NCI-H2107 (cell line): ENCODE data around the gene CASKIN1.

Experiments used
- DNase-seq: peaks from one replicate; lab custom pipeline; 2025; lab: John Stamatoyannopoulos, UW

CASKIN1 gene

DNA sequence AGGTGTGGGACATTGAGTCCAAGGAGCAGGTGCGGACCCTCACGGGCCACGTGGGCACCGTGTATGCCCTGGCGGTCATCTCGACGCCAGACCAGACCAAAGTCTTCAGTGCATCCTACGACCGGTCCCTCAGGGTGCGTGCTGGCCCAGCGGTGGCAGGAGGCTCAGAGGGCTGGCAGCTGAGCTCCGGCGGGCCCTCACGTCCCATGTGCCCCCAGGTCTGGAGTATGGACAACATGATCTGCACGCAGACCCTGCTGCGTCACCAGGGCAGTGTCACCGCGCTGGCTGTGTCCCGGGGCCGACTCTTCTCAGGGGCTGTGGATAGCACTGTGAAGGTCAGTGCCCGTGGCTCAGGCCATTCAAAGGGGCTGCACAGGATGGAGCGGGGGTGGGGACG, 20.4 kb downstream of the CASKIN1 start:
- DNase-seq, result no peak

DNA sequence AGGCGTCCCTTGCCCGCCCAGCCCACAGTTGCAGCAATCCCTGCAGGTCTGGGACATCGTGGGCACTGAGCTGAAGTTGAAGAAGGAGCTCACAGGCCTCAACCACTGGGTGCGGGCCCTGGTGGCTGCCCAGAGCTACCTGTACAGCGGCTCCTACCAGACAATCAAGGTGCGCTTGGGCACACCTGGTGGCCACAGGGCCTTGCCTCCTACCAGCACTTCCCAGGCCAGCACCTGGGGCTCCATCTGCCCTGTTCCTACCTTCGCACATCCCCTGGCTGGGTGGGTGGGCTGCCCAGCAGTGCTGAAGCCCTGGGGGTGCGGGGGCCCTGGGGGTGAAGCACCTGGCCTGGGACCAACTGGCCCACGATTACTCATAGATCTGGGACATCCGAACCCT, 21.0 kb downstream of the CASKIN1 start:
- no peak for DNase-seq

DNA sequence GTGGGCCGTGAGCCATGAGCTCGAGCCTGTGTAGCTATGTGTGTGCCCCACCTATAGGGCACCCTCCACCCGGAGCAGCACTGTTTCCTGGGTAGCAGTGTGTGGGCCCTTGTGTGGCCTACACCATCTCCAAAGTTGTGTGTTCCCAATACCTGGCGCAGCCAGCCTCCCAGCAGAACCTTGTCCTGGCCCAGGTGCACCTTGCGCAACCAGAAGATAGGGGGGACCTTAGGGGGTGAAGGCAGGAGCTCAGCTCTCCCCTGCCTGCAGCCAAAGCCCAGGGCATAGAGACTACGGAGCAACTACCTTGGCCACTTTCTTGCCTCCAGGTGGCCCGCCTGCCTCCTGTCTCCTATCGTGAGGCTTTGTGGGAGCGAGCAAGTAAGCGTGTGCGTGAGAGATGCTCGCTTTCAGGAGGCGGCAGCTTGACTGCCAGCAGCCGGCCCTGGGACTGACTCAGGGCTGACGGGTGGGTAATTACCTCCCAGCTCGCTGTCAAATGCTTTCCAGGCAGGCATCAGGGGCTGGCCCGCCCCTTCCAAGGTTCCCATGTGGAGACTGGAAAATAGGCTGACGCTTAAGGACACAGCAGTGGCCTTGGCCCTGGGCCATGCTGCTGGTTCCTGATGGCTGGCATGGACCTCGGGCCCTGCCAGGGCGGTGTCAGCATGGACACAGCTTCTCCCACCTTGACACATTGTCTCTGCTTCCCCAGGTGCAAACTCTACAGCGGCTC, 21.8 kb downstream of the CASKIN1 start:
- DNase-seq, result no peak

DNA sequence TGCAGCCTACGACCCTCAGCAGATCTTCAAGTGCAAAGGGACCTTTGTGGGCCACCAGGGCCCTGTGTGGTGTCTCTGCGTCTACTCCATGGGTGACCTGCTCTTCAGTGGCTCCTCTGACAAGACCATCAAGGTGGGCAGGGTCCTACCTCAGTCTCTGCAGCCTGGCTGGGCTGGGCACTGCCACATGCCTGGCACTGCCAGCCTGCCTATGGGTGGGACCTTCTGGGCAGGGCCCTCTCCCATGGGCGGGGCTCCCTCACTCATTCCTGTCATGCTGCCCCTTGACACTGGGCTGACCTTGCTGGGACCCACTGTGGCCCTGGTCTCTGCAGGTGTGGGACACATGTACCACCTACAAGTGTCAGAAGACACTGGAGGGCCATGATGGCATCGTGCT, 22.5 kb downstream of the CASKIN1 start:
- no peak for DNase-seq

DNA sequence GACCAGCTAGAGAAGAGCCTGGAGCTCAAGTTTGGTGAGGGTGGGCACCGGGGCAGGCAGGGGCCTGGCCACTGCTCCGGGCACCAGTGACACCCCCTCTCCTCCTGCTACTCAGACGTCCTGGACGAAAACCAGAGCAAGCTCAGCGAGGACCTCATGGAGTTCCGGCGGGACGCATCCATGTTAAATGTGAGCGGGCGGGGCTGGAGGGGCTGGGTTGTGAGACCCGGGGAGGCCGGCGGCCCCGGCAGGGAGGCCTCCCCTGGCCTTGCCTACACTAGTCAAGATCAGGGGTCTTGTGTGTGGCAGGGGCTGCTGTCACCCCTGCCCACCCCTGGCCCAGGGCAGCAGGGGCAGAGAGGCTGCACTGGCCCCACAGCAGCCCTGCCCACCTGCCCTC, 23.0 kb downstream of the CASKIN1 start:
- no peak for DNase-seq

DNA sequence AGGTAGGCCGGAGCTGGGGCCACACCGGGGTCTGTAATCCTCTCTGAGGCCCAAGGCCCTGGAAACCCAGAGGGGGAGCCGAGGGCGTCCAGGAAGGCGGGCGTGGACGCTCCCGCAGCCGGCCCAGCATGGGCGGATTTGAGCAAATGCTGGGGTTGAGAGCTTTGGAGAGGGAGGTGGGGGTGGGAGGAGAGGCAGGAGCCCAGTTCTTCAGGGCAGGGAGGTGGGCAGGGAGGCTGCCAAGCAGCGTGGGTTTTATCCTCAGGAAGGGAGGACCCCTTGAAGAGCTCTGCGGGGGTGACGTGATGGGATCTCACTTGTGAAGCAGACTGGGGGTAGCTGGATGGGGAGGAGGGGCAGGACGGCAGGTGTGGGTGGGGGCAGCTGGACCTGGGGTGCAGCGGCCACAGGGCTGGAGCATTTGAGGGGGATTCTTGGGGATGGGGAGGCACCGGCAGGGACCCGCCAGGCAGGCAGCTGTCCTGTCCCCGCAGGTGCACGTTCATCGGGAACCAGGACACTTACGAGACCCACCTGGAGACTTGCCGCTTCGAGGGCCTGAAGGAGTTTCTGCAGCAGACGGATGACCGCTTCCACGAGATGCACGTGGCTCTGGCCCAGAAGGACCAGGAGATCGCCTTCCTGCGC, 23.6 kb downstream of the CASKIN1 start:
- no peak for DNase-seq

DNA sequence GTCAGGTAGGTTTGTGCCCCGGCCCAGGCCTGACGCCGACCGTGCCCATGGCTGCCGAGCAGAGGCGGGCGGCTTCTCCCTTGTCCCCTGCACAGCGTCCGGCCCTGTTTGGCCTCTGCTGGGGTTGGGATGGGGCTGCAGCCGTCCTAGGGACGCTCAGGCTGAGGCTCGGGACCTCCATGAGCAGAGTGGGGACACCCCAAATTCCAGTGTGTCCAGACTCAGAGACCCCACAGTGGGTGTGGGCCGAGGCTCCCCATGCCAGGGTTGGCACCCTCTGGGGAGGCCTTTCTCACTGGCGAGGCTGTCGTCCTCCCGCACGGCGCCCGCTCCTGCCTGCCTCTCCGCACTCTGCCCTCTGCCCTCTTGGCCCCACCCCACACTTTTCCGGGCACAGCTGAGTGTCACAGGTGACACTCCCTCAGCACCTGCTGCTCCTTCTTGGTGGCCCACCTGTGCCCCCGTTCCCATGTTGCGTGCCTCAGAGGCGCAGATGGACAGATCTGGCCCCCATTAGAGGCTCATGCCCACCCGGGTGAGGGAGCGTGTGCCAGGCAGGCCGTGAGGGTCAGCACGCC, 24.7 kb downstream of the CASKIN1 start:
- DNase-seq, result no peak

DNA sequence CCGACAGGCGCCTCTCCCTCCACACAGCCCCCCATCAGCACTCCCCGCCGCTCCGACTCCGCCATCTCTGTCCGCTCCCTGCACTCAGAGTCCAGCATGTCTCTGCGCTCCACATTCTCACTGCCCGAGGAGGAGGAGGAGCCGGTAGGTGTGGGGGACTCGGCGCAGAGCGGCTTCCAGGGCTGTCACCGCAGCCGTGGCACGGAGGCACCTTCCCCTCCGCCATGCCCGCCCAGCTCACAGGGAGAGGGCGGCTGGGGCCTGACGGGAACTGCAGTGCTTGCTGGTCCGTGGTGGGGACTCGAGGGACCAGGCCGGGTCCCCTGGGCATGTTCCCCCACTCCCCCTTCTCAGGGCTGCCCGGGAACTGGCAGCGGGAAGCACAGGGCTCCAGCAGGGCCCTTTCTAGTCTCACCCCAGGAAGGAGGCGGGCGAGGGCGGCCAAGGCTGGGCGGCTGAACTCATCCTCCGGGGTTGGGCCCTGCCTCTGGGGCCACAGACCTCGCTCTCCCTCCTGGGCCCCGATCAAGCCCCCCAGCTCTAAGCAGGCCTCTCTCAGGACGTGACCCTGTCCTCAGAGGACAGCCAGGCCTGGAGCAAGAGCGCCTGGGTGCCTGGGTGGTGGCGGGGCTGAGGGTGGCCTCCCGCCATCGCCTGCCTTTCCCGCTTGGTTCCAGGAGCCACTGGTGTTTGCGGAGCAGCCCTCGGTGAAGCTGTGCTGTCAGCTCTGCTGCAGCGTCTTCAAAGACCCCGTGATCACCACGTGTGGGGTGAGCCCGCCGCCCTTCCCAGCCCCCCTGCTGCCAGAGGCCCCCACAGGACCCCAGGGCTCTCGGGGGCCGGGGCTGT, 25.6 kb downstream of the CASKIN1 start:
- DNase-seq, result no peak

DNA sequence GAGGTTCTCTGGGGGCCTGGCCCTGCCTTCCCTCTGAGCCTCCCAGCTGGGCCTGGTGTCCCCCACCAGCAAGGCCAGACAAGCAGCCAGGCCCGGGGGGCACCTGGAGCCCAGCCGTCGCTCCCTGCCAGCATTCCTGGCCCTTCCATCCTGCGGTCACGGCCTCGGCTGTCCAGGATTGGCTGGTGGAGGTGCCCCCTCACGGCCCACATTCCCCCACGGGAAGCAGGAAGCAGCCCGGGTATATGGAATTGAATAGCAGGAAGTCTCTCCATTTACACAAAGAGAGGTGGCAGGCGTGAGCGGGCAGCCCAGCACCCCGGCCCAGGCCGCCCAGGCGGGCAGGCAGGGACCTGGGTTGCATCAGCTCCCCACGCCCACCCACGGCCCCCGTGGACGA, 26.3 kb downstream of the CASKIN1 start:
- DNase-seq, result no peak

DNA sequence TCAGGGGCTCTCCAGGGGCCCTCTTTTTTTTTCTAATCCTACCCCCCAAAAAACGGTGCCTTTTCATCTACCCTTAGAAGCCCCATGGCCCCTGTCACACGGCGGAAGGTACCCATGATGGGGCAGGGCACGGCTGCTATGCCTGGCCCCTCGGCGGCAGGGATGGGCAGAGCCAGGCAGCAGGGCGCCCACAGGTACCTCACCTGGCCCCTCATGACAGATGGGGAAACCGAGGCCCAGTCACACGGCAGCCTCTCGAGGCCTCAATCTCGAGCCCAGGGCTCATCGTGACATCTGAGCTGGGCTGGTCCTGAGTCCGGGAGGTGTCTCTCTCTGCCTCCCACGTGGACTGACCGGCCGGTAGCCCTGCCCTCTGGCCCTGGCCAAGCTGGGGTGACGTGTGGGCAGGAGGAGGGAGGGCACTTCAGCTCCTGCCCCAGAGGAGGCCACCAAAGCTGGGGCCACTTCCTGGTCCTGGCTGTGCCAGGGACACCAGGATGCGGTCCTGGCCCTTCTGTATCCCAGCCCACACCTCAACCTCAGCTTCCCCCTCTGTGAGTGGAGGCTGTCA, 29.3 kb downstream of the CASKIN1 start:
- DNase-seq, result no peak

DNA sequence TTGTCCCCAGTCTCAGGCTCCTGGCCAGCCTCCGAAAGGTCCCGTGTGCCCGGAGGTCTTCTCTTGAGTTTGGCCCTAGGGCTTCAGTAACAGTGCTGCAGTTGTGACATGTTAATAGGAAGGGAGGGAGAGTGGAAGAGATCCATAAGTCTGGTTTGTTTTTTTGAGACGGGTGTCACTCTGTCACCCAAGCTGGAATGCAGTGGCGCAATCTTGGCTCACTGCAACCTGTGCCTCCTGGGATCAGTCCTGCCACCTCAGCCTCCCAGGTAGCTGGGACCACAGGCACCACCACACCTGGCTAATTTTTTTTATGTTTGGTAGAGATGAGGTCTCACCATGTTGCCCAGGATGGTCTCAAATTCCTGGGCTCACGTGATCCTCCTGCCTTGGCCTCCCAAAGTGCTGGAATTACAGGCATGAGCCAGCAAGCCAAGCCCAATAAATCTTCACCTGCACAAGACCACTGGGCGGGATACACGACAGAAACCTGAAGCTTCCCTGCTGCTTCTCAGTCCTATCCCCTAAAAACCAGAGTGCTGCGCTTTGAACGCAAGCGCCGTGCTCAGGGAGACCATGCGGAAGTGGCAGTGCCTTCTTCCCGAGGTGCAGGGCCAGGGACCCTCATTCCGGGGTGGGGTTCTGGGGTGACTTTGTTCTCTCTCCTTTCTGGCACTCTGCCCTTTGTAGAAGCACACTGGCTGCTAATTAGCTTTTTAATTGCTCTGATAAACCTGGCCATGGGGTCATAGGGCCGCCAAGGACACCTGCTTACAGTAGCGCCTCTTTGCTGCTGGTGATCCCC, 29.9 kb downstream of the CASKIN1 start:
- DNase-seq, result no peak

DNA sequence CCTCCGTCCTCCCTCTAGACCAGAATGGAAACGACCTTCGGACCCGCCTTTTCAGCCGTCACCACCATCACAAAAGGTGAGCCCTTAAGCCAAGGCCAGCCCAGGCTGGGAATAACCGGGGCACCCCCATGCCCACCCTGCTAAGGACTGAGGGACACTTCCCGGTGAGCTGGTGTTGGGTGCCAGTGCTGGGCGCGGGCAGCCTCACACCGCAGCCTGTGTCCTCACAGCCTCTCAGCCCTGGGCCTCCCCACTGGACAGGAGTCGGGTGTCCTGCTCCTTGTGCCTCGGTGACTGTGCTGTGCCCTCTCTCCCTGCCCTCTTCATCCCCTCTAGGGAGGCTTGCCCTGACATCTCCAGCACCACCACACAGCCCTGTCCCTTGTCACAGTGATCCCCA, 30.5 kb downstream of the CASKIN1 start:
- DNase-seq, result no peak

DNA sequence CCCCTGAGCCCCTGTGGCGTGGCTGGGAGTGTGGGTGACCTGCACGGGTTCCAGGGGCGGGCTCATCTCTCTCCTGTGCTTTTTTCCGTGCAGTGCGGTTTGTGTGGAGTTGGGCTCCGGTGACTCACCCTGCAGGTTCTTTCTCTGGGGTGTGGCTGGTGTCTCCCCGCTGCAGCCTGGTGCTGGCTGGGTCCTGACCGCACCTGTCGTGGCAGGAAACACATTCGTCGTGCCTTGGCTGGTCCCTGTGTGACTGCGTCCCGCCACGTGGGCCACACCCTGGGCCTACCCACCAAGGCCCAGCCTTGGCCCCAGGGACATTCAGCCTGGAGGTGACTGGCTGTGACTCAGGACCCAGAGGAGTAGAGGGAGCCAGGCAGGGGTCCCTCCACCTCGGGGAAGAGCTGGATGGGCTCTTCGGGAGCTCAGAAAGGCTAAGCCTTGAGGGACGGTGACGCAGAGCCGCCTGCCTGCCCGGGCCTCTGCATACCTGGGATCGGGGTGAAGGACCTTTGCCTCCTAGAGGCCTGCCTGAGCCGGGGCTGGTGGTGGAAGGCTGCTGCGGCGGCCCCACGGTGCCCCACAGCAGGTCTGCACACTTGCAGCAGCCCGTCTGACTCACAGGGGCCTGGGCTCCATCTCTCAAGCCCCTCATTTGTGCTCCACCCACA, 33.1 kb downstream of the CASKIN1 start:
- DNase-seq, result no peak

DNA sequence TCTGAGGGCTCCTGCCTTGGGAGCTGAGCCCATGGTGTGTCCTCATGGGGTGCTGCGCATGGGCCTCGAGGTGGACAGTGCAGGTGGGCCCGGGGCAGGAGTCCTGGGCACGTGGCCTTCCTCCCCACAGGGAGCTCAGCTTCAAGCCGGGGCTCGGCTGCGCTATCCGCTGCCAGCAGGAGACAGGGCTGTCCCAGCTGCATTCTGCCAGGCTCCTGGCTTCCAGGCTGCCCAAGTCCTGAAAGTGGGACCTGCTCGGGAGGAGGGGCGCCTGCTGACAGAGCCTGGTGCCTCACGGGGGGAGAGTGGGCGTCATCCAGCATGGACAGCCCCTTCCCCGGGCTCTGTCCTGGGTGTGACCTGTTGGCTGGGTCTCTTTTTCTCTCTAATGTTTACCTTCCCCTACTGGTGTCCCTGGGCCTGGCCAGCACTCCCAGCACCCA, 33.7 kb downstream of the CASKIN1 start:
- DNase-seq, result no peak

DNA sequence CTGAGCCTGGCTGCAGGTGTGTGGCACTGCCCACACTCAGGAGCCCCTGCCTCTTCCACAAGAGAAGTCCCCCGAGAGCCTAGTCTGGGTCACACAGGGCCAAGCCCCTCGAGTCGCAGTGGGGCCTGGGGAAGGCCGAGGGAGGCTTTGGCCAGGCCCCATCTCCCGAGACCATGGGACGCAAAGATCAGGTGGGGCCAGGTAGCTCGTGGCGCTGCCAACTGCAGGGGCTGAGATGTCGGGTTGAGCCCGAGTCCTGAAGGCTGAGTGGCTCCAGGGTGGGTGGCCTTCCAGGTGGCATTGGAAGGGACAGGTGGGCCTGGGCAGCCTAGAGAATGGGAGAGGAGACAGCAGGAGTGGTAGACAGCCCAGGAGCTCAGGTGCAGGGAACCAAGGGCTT, 34.5 kb downstream of the CASKIN1 start:
- DNase-seq, result no peak

DNA sequence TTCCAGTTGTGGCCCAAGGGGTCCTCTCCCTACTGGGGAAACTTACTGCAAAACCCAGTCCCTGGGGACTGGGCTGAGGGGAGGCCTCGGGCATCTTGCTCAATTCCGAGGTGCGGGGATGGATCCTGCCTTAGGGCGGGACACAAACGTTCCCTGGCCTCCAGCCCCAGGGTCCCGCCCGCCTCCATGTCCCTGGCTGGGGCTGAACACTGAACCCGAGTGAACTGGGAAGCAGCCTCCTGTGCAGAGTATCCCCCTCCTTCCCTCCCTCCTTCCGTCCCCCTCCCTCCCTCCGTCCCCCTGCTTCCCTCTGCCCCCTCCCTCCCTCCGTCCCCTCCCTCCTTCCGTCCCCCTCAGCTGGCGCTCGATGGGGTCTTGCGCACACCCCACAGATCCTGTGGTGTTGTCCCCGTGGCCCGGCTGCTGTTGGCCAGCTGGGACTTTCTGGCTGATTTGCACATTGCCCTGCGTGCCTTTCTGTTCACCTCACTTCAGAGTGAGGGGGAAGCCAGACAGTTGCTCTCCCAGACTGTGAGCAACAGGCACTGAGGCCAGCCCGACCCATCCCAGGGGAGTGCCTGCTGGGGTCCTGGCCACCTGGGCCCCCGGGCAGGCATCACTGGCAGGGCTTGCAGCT, 35.4 kb downstream of the CASKIN1 start:
- no peak for DNase-seq

DNA sequence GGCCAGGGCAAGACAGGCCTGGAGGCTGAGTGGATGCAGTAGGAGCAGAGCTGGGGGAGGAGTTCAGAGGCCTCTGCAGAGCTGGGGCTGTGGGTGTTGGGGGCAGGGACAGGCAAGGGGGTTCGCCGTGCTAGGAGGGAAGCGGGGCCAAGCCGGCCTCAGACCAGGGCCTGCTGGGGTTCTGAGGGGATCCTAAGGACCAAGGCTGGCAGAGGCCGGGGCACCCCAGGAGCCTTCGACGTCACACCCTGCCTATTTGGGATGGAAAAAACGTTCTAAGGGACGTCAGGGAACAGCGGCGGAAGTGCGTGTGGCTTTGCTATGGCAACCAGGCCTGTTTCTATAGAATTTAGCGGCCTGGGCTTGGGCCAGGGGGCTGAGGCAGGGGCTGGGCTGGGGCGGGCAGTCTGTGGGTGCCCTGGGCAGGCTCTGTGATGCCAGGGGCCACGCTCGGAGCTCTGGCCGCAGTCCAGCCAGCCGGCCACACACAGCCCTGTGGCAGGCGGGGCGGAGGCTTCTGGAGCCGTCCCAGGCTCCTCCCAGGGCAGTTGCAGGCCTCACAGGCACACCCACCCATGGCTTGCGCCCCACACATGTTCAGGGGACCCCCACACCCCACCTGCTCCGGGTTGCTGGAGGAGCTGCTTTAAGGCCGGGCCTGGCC, 37.1 kb downstream of the CASKIN1 start:
- DNase-seq, result no peak

DNA sequence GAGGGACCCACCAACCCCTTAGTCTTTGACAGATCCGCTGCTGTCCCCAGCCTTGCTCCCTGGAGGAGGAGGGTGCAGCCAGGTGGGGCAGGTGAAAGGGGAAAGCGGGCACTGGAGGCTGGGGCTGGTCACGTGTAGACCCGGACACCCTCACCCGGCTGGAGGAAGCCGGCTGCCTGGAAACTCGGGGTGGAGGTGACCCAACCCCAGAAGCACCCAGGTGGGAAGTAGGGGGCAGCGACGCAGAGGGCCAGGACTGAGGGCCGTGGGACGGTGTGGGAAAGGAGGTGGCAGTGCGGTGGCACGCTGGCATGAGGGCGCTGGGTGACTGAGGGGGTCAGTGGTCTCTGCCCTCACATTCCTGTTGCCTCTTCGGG, 38.2 kb downstream of the CASKIN1 start:
- no peak for DNase-seq

DNA sequence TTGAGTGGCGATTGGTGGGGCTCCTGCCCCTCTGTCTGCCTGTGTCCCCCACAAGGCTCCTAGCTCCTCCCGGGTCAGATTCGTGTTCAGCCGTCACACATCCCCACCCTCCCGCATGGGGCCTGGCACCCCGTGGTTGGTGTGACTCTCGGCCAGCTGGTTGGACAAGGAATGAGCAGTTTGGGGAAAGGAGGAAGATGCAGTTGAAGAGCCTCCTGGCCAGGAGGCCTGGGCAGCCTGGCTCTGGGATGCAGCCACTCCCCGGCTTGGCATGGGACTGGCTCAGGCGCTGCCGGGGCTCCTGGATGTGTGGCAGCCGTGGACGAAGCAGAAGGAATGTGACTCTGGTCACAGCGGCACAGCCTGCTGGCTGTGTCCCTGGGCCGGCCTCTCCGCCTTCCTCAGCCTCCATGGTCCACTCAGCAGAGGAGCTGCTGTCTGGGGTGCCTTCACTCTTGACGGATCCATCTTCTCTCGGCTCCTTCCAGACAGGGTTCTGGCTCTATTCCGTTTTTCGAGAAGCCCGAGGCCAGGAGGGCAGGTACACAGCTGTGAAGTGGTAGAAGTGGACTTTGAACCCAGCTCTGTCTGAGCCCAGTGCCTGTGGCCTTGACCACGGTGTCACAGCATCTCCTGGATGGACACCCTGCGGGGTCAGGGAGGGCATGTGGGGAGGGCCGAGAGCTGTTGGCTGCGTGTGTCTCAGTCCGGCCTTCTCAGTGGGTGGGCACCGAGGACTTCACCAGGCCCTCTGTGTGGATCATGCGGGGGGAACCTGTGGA, 38.7 kb downstream of the CASKIN1 start:
- no peak for DNase-seq
